HEK293 (cell line): ENCODE data around the gene SF3B4.

Source experiments
- AEBP2 ChIP-seq: fragments of 450-650 bp; formaldehyde crosslinking; IDR thresholded peaks from 2 replicates; pipeline ENCODE4 v1.5.1; 2016; ENCODE audit warnings: missing biosample characterization, missing genetic modification characterization, borderline replicate concordance
- FEZF1 ChIP-seq: fragments of 450-650 bp; formaldehyde crosslinking; IDR thresholded peaks from 2 replicates; pipeline ENCODE4 v1.5.1; 2016; ENCODE audit warnings: missing biosample characterization, missing genetic modification characterization
- KLF1 ChIP-seq: fragments of 450-650 bp; formaldehyde crosslinking; IDR thresholded peaks from 2 replicates; pipeline ENCODE4 v1.5.1; 2016; ENCODE audit warnings: missing biosample characterization, missing genetic modification characterization
- KLF16 ChIP-seq: fragments of 450-650 bp; formaldehyde crosslinking; IDR thresholded peaks from 2 replicates; pipeline ENCODE4 v1.5.1; 2017; ENCODE audit warnings: missing biosample characterization, missing genetic modification characterization
- KLF8 ChIP-seq: fragments of 450-650 bp; formaldehyde crosslinking; IDR thresholded peaks from 2 replicates; pipeline ENCODE4 v1.5.1; 2016; ENCODE audit warnings: missing biosample characterization, missing genetic modification characterization
- KLF9 ChIP-seq: fragments of 450-650 bp; formaldehyde crosslinking; IDR thresholded peaks from 2 replicates; pipeline ENCODE4 v1.5.1; 2016; ENCODE audit warnings: missing biosample characterization, missing genetic modification characterization, low read depth
- PRDM1 ChIP-seq: fragments of 450-650 bp; formaldehyde crosslinking; IDR thresholded peaks from 2 replicates; pipeline ENCODE4; 2016; ENCODE audit warnings: missing biosample characterization, missing genetic modification characterization
- SP7 ChIP-seq: fragments of 450-650 bp; formaldehyde crosslinking; IDR thresholded peaks from 2 replicates; pipeline ENCODE4 v1.5.1; 2016; ENCODE audit warnings: missing biosample characterization, missing genetic modification characterization
- TCF7L2 ChIP-seq: IDR thresholded peaks from 2 replicates; pipeline ENCODE4 v1.6.1; 2011; ENCODE audit warnings: low read depth, mild to moderate bottlenecking, inconsistent platforms, low read length, moderate library complexity, borderline replicate concordance
- ZBTB1 ChIP-seq: fragments of 450-650 bp; formaldehyde crosslinking; IDR thresholded peaks from 2 replicates; pipeline ENCODE4 v1.5.1; 2016; ENCODE audit warnings: missing biosample characterization, missing genetic modification characterization
- ZBTB20 ChIP-seq: fragments of 450-650 bp; formaldehyde crosslinking; IDR thresholded peaks from 2 replicates; pipeline ENCODE4 v1.5.1; 2016; ENCODE audit warnings: missing biosample characterization, missing genetic modification characterization
- ZIC2 ChIP-seq: fragments of 450-650 bp; formaldehyde crosslinking; IDR thresholded peaks from 2 replicates; pipeline ENCODE4 v1.5.1; 2016; ENCODE audit warnings: missing biosample characterization, missing genetic modification characterization
- ZNF148 ChIP-seq: fragments of 450-650 bp; formaldehyde crosslinking; IDR thresholded peaks from 2 replicates; pipeline ENCODE4 v1.5.0; 2017; ENCODE audit warnings: missing biosample characterization, missing genetic modification characterization, borderline replicate concordance
- ZNF155 ChIP-seq: fragments of 450-650 bp; formaldehyde crosslinking; IDR thresholded peaks from 2 replicates; pipeline ENCODE4 v1.5.1; 2016; ENCODE audit warnings: missing biosample characterization, missing genetic modification characterization
- ZNF18 ChIP-seq: fragments of 450-650 bp; formaldehyde crosslinking; IDR thresholded peaks from 2 replicates; pipeline ENCODE4 v1.5.1; 2016; ENCODE audit warnings: missing biosample characterization, missing genetic modification characterization
- ZNF202 ChIP-seq: fragments of 450-650 bp; formaldehyde crosslinking; IDR thresholded peaks from 2 replicates; pipeline ENCODE4 v1.5.1; 2016; ENCODE audit warnings: missing biosample characterization, missing genetic modification characterization, borderline replicate concordance
- ZNF223 ChIP-seq: fragments of 450-650 bp; formaldehyde crosslinking; IDR thresholded peaks from 2 replicates; pipeline ENCODE4 v1.5.1; 2016; ENCODE audit warnings: missing biosample characterization, missing genetic modification characterization
- ZNF324 ChIP-seq: fragments of 450-650 bp; formaldehyde crosslinking; IDR thresholded peaks from 2 replicates; pipeline ENCODE4 v1.5.1; 2016; ENCODE audit warnings: missing biosample characterization, missing genetic modification characterization
- ZNF354C ChIP-seq: fragments of 450-650 bp; formaldehyde crosslinking; IDR thresholded peaks from 2 replicates; pipeline ENCODE4 v1.5.1; 2016; ENCODE audit warnings: missing biosample characterization, missing genetic modification characterization, low read depth, borderline replicate concordance
- ZNF548 ChIP-seq: fragments of 450-650 bp; formaldehyde crosslinking; IDR thresholded peaks from 2 replicates; pipeline ENCODE4 v1.5.1; 2016; ENCODE audit warnings: missing biosample characterization, missing genetic modification characterization
- ZNF560 ChIP-seq: fragments of 450-650 bp; formaldehyde crosslinking; IDR thresholded peaks from 2 replicates; pipeline ENCODE4 v1.5.1; 2017; ENCODE audit warnings: missing biosample characterization, missing genetic modification characterization, borderline replicate concordance
- ZNF610 ChIP-seq: fragments of 450-650 bp; formaldehyde crosslinking; IDR thresholded peaks from 2 replicates; pipeline ENCODE4 v1.5.1; 2016; ENCODE audit warnings: missing biosample characterization, missing genetic modification characterization, borderline replicate concordance
- ZNF670 ChIP-seq: fragments of 450-650 bp; formaldehyde crosslinking; IDR thresholded peaks from 2 replicates; pipeline ENCODE4 v1.5.1; 2016; ENCODE audit warnings: missing biosample characterization, missing genetic modification characterization, low read depth
- ZNF677 ChIP-seq: fragments of 450-650 bp; IDR thresholded peaks from 2 replicates; pipeline ENCODE4 v1.5.0; 2018; ENCODE audit warnings: missing biosample characterization, mild to moderate bottlenecking, missing genetic modification characterization, moderate library complexity
- ZNF701 ChIP-seq: fragments of 450-650 bp; formaldehyde crosslinking; IDR thresholded peaks from 2 replicates; pipeline ENCODE4 v1.5.1; 2016; ENCODE audit warnings: missing biosample characterization, missing genetic modification characterization
- ZNF76 ChIP-seq: fragments of 450-650 bp; formaldehyde crosslinking; IDR thresholded peaks from 2 replicates; pipeline ENCODE4; 2016; ENCODE audit warnings: low read depth, missing biosample characterization, missing genetic modification characterization, borderline replicate concordance
- ZNF768 ChIP-seq: fragments of 450-650 bp; formaldehyde crosslinking; IDR thresholded peaks from 2 replicates; pipeline ENCODE4 v1.5.1; 2018; ENCODE audit warnings: missing biosample characterization, mild to moderate bottlenecking, missing genetic modification characterization
- ZSCAN16 ChIP-seq: fragments of 450-650 bp; formaldehyde crosslinking; IDR thresholded peaks from 2 replicates; pipeline ENCODE4 v1.5.1; 2016; ENCODE audit warnings: missing biosample characterization, missing genetic modification characterization
- ZSCAN23 ChIP-seq: fragments of 450-650 bp; formaldehyde crosslinking; IDR thresholded peaks from 2 replicates; pipeline ENCODE4 v1.5.1; 2016; ENCODE audit warnings: missing biosample characterization, missing genetic modification characterization
- TF ChIP-seq, protein P1 (sequence below): fragments of 450-650 bp; formaldehyde crosslinking; optimal IDR thresholded peaks from 2 replicates; pipeline ENCODE3; 2016; ENCODE audit warnings: missing biosample characterization, mild to moderate bottlenecking, missing genetic modification characterization
- TF ChIP-seq, protein P2 (sequence below): fragments of 450-650 bp; formaldehyde crosslinking; IDR thresholded peaks from 2 replicates; pipeline ENCODE4 v1.5.1; 2016; ENCODE audit warnings: missing biosample characterization, missing genetic modification characterization, low read depth

SF3B4 gene

GRCh38 chr1:149887456-149888246 is 40.0 kb downstream of the SF3B4 start (continued):
- TF ChIP-seq ZNF18 (tag by site-specific recombination) (no peak), TCF7L2 (no peak), PRDM1 (tag by site-specific recombination) (no peak), KLF16 (no peak), ZNF768 (tag by site-specific recombination) (no peak), ZIC2 (tag by site-specific recombination) (no peak), ZNF670 (no peak), KLF8 (peak; percentile 19; the same call in 1 of the 2 replicates), ZNF560 (tag by site-specific recombination) (no peak), ZNF677 (tag by site-specific recombination) (no peak), KLF1 (tag by site-specific recombination) (peak; percentile 9; the same call in 1 of the 2 replicates), ZNF354C (tag by site-specific recombination) (no peak), ZNF76 (tag by site-specific recombination) (no peak), KLF9 (tag by site-specific recombination) (peak; percentile 56), ZBTB20 (tag by site-specific recombination) (peak; percentile 62; the same call in 1 of the 2 replicates), SP7 (tag by site-specific recombination) (peak; percentile 31; the same call in 1 of the 2 replicates), ZNF223 (tag by site-specific recombination) (no peak), ZNF548 (tag by site-specific recombination) (no peak), AEBP2 (tag by site-specific recombination) (no peak), ZNF155 (tag by site-specific recombination) (no peak), ZNF701 (tag by site-specific recombination) (no peak), ZSCAN23 (tag by site-specific recombination) (no peak), ZNF610 (tag by site-specific recombination) (no peak), ZBTB1 (tag by site-specific recombination) (no peak), ZNF324 (no peak), ZSCAN16 (tag by site-specific recombination) (no peak), FEZF1 (tag by site-specific recombination) (no peak), ZNF148 (tag by site-specific recombination) (no peak), ZNF202 (tag by site-specific recombination) (no peak)
- TF ChIP-seq, protein P1, sequence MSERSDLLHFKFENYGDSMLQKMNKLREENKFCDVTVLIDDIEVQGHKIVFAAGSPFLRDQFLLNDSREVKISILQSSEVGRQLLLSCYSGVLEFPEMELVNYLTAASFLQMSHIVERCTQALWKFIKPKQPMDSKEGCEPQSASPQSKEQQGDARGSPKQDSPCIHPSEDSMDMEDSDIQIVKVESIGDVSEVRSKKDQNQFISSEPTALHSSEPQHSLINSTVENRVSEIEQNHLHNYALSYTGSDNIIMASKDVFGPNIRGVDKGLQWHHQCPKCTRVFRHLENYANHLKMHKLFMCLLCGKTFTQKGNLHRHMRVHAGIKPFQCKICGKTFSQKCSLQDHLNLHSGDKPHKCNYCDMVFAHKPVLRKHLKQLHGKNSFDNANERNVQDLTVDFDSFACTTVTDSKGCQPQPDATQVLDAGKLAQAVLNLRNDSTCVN (tag by site-specific recombination): peak; percentile 31
- TF ChIP-seq, protein P2, sequence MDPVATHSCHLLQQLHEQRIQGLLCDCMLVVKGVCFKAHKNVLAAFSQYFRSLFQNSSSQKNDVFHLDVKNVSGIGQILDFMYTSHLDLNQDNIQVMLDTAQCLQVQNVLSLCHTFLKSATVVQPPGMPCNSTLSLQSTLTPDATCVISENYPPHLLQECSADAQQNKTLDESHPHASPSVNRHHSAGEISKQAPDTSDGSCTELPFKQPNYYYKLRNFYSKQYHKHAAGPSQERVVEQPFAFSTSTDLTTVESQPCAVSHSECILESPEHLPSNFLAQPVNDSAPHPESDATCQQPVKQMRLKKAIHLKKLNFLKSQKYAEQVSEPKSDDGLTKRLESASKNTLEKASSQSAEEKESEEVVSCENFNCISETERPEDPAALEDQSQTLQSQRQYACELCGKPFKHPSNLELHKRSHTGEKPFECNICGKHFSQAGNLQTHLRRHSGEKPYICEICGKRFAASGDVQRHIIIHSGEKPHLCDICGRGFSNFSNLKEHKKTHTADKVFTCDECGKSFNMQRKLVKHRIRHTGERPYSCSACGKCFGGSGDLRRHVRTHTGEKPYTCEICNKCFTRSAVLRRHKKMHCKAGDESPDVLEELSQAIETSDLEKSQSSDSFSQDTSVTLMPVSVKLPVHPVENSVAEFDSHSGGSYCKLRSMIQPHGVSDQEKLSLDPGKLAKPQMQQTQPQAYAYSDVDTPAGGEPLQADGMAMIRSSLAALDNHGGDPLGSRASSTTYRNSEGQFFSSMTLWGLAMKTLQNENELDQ (tag by site-specific recombination): no peak
- TF ChIP-seq, all 188 proteins: peak for 31
